HL-60 (cell line): Measurements from ENCODE around the gene CFAP97D2.
"Not testable (repeated sequence)": the region's sequence is repeated elsewhere in the genome, so short reads cannot be mapped to it uniquely, and the experiment has no call there.

Source experiments
- DNase-seq, 2 experiments: peaks; one replicate each; pipeline ENCODE4 v3.0.0-alpha.2; 2010 to 2020; ENCODE audit warnings: low read depth in 1 of 2, low spot score in 1 of 2
- H3K27ac ChIP-seq: fragments of 250-450 bp; sonication (Bioruptor Pico); replicated peaks from 2 replicates; pipeline ENCODE4 v1.5.1; 2020; ENCODE audit warnings: mild to moderate bottlenecking, moderate library complexity
- H3K27me3 ChIP-seq: fragments of 250-450 bp; sonication (Bioruptor Pico); 2 replicates; pipeline ENCODE4 v1.5.1; 2021; ENCODE audit warnings: mild to moderate bottlenecking, moderate library complexity; ENCODE audit not compliant: insufficient read depth, poor library complexity, severe bottlenecking
- H3K4me3 ChIP-seq: replicated peaks from 2 replicates; pipeline ENCODE4 v1.5.1; 2011; ENCODE audit warnings: mild to moderate bottlenecking, control low read depth, low read length; ENCODE audit not compliant: insufficient read depth
- CTCF ChIP-seq: IDR thresholded peaks from one replicate; pipeline ENCODE4 v1.5.1; 2011; ENCODE audit warnings: low read length, control low read depth, inconsistent platforms; ENCODE audit not compliant: insufficient read depth
- GABPA ChIP-seq: IDR thresholded peaks from 2 replicates; pipeline ENCODE4 v1.6.1; 2012; ENCODE audit warnings: low read depth
- POLR2AphosphoS5 ChIP-seq: IDR thresholded peaks from 2 replicates; pipeline ENCODE4 v1.6.1; 2012; ENCODE audit warnings: low read depth
- REST ChIP-seq: IDR thresholded peaks from 2 replicates; pipeline ENCODE4 v1.6.1; 2012; ENCODE audit warnings: low read depth; ENCODE audit not compliant: insufficient replicate concordance
- SPI1 ChIP-seq: IDR thresholded peaks from 2 replicates; pipeline ENCODE4 v1.6.1; 2012; ENCODE audit warnings: low read depth, mild to moderate bottlenecking, borderline replicate concordance

The CFAP97D2 gene

GRCh38 chr13:114198556-114198955, 19.5 kb downstream of the CFAP97D2 start:
- Histone ChIP-seq H3K4me3 (no peak overlapping the region), H3K27me3 (no peaks in the 10 kb centered on the region), H3K27ac (no peak overlapping the region)
- TF ChIP-seq REST (no peak), GABPA (no peak), SPI1 (no peak), POLR2AphosphoS5 (no peak), CTCF (no peak)
- DNase-seq = no peak

GRCh38 chr13:114199526-114199925, 20.5 kb downstream of the CFAP97D2 start:
- not testable (repeated sequence) for DNase-seq, H3K27me3 ChIP-seq, H3K4me3 ChIP-seq, H3K27ac ChIP-seq

GRCh38 chr13:114199954-114200353, 20.9 kb downstream of the CFAP97D2 start:
- no peak overlapping the region for H3K27ac ChIP-seq
- DNase-seq = no peak
- TF ChIP-seq CTCF = no peak
- no peak for TF ChIP-seq SPI1
- TF ChIP-seq GABPA = no peak
- no peak for TF ChIP-seq POLR2AphosphoS5
- no peak for TF ChIP-seq REST
- no peak overlapping the region for H3K4me3 ChIP-seq
- H3K27me3 ChIP-seq = no peaks in the 10 kb centered on the region

- DNase-seq = no peak
- TF ChIP-seq GABPA (no peak), SPI1 (no peak), REST (no peak), POLR2AphosphoS5 (no peak), CTCF (no peak)
- Histone ChIP-seq H3K4me3 (no peak overlapping the region), H3K27ac (no peak overlapping the region), H3K27me3 (no peaks in the 10 kb centered on the region)
Measured at GRCh38 chr13:114200399-114200911, 21.4 kb downstream of the CFAP97D2 start.
